Parathyroid adenoma (tissue), 2 donors: Measurements from ENCODE around the gene CD72.
"Not testable (repeated sequence)": the region's sequence is repeated elsewhere in the genome, so short reads cannot be mapped to it uniquely, and the experiment has no call there.

Source experiments
- H2AFZ ChIP-seq: fragments of 300-600 bp; sonication (generic); one replicate; pipeline ENCODE4 v1.7.0; 2017; ENCODE audit warnings: antibody characterized with exemption, mild to moderate bottlenecking
- H3K27ac ChIP-seq: fragments of 300-600 bp; sonication (generic); one replicate; pipeline ENCODE4 v1.7.0; 2017
- H3K27me3 ChIP-seq: fragments of 300-600 bp; sonication (generic); one replicate; pipeline ENCODE4 v1.7.0; 2017; ENCODE audit warnings: low read length; ENCODE audit not compliant: control insufficient read depth, insufficient read depth
- H3K36me3 ChIP-seq: fragments of 300-600 bp; sonication (generic); one replicate; pipeline ENCODE4 v1.7.0; 2017; ENCODE audit warnings: low read length; ENCODE audit not compliant: control insufficient read depth, insufficient read depth
- H3K4me1 ChIP-seq: fragments of 300-600 bp; sonication (generic); one replicate; pipeline ENCODE4 v1.7.0; 2017; ENCODE audit warnings: control low read depth
- H3K4me2 ChIP-seq: fragments of 300-600 bp; sonication (generic); one replicate; pipeline ENCODE4 v1.7.0; 2017; ENCODE audit warnings: low read length
- H3K4me3 ChIP-seq: fragments of 300-600 bp; sonication (generic); one replicate; pipeline ENCODE4 v1.7.0; 2017; ENCODE audit warnings: low read depth, low read length
- H3K79me2 ChIP-seq: fragments of 300-600 bp; sonication (generic); one replicate; pipeline ENCODE4 v1.7.0; 2017; ENCODE audit warnings: control low read depth
- H3K9ac ChIP-seq: fragments of 300-600 bp; sonication (generic); one replicate; pipeline ENCODE4 v1.7.0; 2017; ENCODE audit warnings: mild to moderate bottlenecking
- H3K9me3 ChIP-seq: fragments of 300-600 bp; sonication (generic); one replicate; pipeline ENCODE4 v1.7.0; 2017; ENCODE audit warnings: low read length; ENCODE audit not compliant: control insufficient read depth
- CTCF ChIP-seq: fragments of 300-600 bp; sonication (generic); IDR thresholded peaks from one replicate; pipeline ENCODE4 v1.7.0; 2017; ENCODE audit warnings: antibody characterized with exemption, mild to moderate bottlenecking
- donor health status: primary hyperparathyroidism.

The CD72 gene

GRCh38 chr9:35646153-35646532 is 27.9 kb upstream of the CD72 start:
- TF ChIP-seq CTCF, result no peak
- Histone ChIP-seq H3K9me3 (no peaks in the 10 kb centered on the region), H3K27ac (peak overlapping the region; percentile 71), H3K9ac (peak overlapping the region; percentile 21), H3K27me3 (no peaks in the 10 kb centered on the region), H3K4me1 (peaks cover 3% of the 10 kb centered on the region), H3K4me3 (peak overlapping the region; percentile 97), H2AFZ (peak overlapping the region; percentile 90), H3K4me2 (peak overlapping the region; percentile 94), H3K36me3 (no peaks in the 10 kb centered on the region), H3K79me2 (no peaks in the 10 kb centered on the region)

- H3K36me3 ChIP-seq, H3K79me2 ChIP-seq, H3K9me3 ChIP-seq, H3K4me1 ChIP-seq, H3K9ac ChIP-seq, H3K27me3 ChIP-seq, H3K27ac ChIP-seq: not testable (repeated sequence)
- Histone ChIP-seq H3K4me2 (peak overlapping the region; percentile 94), H3K4me3 (peak overlapping the region; percentile 97), H2AFZ (peak overlapping the region; percentile 90)
Measured at GRCh38 chr9:35645736-35646135, 27.5 kb upstream of the CD72 start.

- Histone ChIP-seq H3K9ac (no peak overlapping the region), H2AFZ (no peak overlapping the region), H3K36me3 (no peaks in the 10 kb centered on the region), H3K4me2 (no peak overlapping the region), H3K4me1 (peaks cover 3% of the 10 kb centered on the region), H3K9me3 (no peaks in the 10 kb centered on the region), H3K27ac (no peak overlapping the region), H3K79me2 (no peaks in the 10 kb centered on the region), H3K4me3 (no peak overlapping the region), H3K27me3 (no peaks in the 10 kb centered on the region)
- TF ChIP-seq CTCF, result no peak
Measured at GRCh38 chr9:35643046-35643445, 24.8 kb upstream of the CD72 start.

GRCh38 chr9:35641478-35641877 is 23.3 kb upstream of the CD72 start:
- not testable (repeated sequence) for H3K4me2 ChIP-seq, H3K27ac ChIP-seq, H3K9ac ChIP-seq, H3K4me1 ChIP-seq, H2AFZ ChIP-seq, H3K27me3 ChIP-seq, H3K9me3 ChIP-seq, H3K4me3 ChIP-seq, H3K36me3 ChIP-seq, H3K79me2 ChIP-seq

GRCh38 chr9:35640431-35640830 is 22.2 kb upstream of the CD72 start:
- not testable (repeated sequence) for H3K9me3 ChIP-seq, H3K4me3 ChIP-seq, H3K9ac ChIP-seq, H3K4me1 ChIP-seq, H3K27ac ChIP-seq, H2AFZ ChIP-seq, H3K4me2 ChIP-seq, H3K27me3 ChIP-seq, H3K36me3 ChIP-seq, H3K79me2 ChIP-seq

GRCh38 chr9:35639631-35640030 is 21.4 kb upstream of the CD72 start:
- TF ChIP-seq CTCF, result no peak

GRCh38 chr9:35639225-35639624 is 21.0 kb upstream of the CD72 start:
- not testable (repeated sequence) for H3K79me2 ChIP-seq, H3K27ac ChIP-seq, H3K4me2 ChIP-seq, H3K4me3 ChIP-seq, H3K36me3 ChIP-seq, H3K4me1 ChIP-seq, H3K9me3 ChIP-seq, H3K27me3 ChIP-seq, H2AFZ ChIP-seq, H3K9ac ChIP-seq

More at GRCh38 chr9:35639631-35640030, 21.4 kb upstream of the CD72 start:
- Histone ChIP-seq H3K79me2 (no peaks in the 10 kb centered on the region), H3K4me2 (no peak overlapping the region), H3K4me1 (no peaks in the 10 kb centered on the region), H3K27me3 (no peaks in the 10 kb centered on the region), H3K9ac (no peak overlapping the region), H3K27ac (no peak overlapping the region), H3K9me3 (no peaks in the 10 kb centered on the region), H2AFZ (no peak overlapping the region), H3K36me3 (no peaks in the 10 kb centered on the region), H3K4me3 (no peak overlapping the region)

- not testable (repeated sequence) for H3K4me1 ChIP-seq, H3K9ac ChIP-seq, H2AFZ ChIP-seq, H3K27ac ChIP-seq, H3K36me3 ChIP-seq, H3K4me2 ChIP-seq, H3K4me3 ChIP-seq, H3K9me3 ChIP-seq, H3K27me3 ChIP-seq, H3K79me2 ChIP-seq
Measured at GRCh38 chr9:35638751-35639150, 20.5 kb upstream of the CD72 start.

GRCh38 chr9:35637427-35637955 is 19.3 kb upstream of the CD72 start:
- H3K4me1 ChIP-seq, H3K36me3 ChIP-seq, H3K4me3 ChIP-seq, H3K4me2 ChIP-seq, H2AFZ ChIP-seq, H3K9me3 ChIP-seq, H3K27ac ChIP-seq, H3K9ac ChIP-seq, H3K27me3 ChIP-seq, H3K79me2 ChIP-seq: not testable (repeated sequence)
